Right renal pelvis (tissue), 4 donors: Measurements from ENCODE around the gene CADM1. TPM values are rescaled to one million over a fixed set of nuclear protein-coding genes. Genes with fewer than 3 reads are reported as not detected.

Experiments
- DNase-seq, 4 donors: peaks; one replicate each; pipeline ENCODE4 v3.0.0-alpha.2; 2013; ENCODE audit warnings: low read depth in 4 of 4, low spot score in 3 of 4, missing footprints in 1 of 4
- polyA plus RNA-seq, 4 donors: library from polyadenylated mRNA; unstranded; fragments of 120-200 nt; gene quantifications; one replicate each; pipeline ENCODE4 v1.2.1, GENCODE V29; 2013; ENCODE audit not compliant: insufficient read length in 4 of 4

The CADM1 gene
- polyA plus RNA-seq, 4 donors, result 126 to 146 (median 136) TPM

- no peak for DNase-seq
Measured at GRCh38 chr11:115221461-115222069, 282.6 kb downstream of the CADM1 start.

- DNase-seq, result no peak
Measured at GRCh38 chr11:115220911-115221310, 283.3 kb downstream of the CADM1 start.

DNA sequence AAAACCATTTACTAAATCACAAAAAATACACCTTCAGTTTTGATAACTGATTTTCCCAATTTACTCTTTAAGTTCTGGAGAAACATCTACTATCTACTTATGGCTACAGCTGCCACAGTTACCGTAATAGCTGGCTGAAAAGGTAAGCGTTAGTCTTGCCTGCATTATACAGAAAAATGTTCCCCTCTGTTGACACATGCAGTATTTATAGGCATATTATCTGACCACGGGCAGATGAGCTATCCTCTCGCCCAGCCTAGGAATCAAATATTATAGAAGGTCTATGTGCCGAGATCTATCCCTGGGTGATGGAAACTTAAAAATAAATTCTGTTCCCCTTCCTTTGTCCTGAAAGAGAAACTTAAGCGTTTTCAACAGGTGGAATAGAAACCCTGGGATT, 283.8 kb downstream of the CADM1 start:
- DNase-seq, result no peak

- DNase-seq, result no peak
Measured at GRCh38 chr11:115219376-115219775, 284.8 kb downstream of the CADM1 start.

DNA sequence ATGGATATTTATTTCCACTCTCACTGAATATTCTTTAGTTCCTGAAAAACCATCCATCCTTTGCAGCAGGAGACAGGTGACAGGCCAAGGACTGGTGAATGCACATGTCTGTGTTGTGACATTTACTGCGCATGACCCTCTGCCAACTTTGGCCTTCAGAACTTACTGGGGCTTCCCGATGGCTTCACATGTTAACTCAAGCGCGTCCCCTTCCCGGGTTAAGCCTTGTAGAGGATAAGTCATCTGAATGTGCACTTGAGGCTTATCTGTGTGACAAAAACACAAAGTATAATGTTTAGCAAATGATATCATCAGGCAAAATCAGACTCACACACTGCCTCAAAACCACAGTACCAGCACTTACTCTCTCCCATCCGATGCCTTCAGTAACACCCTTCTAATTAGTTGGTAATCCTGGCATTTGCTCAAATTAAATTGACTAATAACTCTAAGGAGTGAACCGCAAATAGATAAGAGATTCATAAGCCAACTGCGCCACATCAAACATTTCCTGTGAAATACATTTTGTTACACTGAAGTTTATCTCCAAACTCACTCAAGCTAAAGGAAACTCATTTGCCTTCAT, 286.4 kb downstream of the CADM1 start:
- DNase-seq, result no peak

DNA sequence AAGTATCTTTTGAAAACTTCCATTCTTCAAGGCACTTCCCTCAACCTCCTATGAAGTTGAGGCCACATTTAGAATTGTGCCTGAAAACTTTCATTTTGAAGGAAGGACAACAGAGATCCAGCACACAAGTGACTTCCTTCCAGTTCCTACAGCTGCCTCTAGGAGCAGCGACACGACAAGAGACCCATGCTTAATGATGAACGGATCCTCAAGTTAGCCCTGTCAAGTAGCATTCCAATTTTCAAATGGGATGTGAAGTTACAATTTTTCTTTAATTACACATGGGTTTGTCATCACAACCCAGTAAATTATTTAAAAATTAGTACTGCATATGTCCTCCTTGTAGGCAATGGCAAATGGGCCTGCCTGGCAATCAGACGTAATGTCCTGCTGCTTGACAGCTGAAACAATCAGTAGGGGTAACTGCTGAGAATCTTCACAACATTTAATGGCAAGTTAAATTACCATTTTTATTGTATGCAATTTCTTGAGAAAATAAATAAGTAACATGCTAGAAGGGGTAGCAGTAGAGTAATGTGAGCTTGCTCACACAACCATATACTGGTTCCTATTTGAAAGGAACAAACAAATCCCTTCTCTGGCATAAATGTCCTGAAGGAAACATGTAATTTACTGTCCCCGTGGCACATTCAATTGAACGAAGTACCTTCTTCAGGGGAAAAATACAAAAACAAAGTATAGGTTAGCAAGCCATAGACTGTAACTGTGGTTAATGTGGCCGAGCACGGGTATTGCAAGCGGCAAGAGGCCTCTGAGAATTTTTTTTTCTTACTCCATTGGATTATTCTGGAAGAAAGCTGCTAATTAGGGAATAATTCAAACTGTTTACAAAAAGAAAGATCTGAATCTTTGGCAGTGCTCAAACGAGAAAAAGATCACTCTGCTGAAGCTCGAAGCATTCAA, 288.3 kb downstream of the CADM1 start:
- no peak for DNase-seq

- no peak for DNase-seq
Measured at GRCh38 chr11:115214644-115215234, 289.5 kb downstream of the CADM1 start.

DNA sequence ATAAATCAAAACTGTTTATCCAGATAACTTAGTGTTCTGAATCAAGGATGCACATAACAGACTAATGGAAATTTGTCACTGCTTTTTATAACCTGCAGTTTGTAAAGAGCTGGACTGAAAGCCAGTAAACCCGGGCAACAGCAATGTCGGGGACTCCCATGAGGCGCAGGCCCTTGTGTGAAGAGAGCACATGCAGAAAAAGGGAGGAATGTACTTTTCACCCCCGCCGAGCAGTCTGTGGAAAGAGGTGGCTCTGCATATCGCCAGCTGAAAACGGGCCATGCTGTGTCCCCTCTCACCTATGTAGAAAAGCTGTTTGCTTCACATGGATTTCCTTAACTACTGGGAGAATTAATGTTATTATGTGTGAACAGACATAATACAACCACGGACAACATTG, 291.2 kb downstream of the CADM1 start:
- DNase-seq, result no peak

GRCh38 chr11:115208808-115209259, 295.4 kb downstream of the CADM1 start:
- DNase-seq, result no peak

DNA sequence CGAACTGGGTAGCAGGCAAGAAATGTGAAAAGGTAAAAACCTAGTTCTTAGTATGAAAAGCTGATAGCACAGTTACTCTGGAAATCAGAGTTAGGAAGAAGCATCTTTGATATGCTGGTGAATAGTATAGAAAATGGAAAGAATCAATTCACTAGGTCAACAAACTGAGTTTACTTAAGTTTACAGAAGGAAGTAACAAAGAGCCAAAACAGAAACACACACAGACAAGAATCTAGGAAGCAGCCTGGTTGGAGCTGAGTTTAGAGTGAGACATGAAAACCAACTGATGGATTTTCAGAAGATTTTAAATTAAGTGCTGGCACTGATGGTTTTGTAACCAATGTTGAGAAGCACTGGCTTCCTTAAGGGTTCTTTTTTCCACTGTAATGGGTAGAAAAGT, 296.3 kb downstream of the CADM1 start:
- no peak for DNase-seq

- DNase-seq, result peak in 2 of 4 donors; percentile 23 to 54
Measured at GRCh38 chr11:115207166-115207591, 297.0 kb downstream of the CADM1 start.

DNA sequence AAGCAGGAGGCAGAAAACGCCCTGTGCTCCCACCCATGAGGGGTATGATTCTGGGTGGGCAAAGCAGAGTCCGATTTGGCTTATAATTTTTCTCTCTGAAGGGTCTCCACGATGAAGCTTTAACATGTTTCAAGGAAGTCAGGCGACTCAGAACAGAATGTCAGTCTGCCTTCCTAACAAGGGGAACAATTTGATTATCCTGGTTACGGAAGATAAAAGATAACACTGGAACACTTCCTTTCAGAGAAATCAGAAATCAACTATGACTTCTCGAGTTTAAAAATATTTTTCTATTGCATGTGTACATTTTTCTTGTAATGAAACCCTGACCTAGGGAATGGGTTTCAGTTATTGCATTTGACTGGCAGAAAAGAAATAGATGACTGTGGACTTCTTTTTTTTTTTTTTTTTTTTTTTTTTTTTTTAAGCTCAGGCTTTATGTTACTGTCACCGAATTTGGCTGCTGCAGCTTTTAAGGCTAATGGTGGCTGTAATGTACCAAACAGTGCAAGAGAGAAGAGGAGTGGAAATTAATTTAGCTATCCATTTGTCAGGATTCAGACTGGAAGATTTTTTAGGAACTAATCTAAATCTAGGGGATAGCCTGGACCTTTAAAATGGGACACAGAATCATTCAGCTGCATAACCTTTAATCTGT, 297.7 kb downstream of the CADM1 start:
- no peak for DNase-seq

GRCh38 chr11:115202900-115203552, 301.2 kb downstream of the CADM1 start:
- DNase-seq, result no peak

DNA sequence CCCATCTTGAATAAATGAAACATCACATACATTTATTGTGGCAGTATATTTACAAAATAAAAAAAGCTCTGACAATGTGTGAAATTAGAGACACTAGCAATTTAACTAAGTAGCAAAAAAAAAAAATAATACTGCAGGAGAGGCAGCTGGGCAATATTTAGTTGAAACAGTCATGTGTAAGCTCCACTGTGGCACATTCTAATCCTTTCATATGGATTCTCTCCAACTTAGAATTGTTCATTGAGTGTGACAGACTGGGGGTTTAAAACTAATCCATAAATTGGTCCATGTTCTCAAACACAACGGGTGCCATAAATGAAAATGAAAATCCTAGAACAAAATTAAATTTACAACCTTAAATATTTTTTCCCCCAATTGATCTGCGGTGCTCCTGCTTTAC, 302.1 kb downstream of the CADM1 start:
- DNase-seq, result no peak

- no peak for DNase-seq
Measured at GRCh38 chr11:115201111-115201792, 303.0 kb downstream of the CADM1 start.

DNA sequence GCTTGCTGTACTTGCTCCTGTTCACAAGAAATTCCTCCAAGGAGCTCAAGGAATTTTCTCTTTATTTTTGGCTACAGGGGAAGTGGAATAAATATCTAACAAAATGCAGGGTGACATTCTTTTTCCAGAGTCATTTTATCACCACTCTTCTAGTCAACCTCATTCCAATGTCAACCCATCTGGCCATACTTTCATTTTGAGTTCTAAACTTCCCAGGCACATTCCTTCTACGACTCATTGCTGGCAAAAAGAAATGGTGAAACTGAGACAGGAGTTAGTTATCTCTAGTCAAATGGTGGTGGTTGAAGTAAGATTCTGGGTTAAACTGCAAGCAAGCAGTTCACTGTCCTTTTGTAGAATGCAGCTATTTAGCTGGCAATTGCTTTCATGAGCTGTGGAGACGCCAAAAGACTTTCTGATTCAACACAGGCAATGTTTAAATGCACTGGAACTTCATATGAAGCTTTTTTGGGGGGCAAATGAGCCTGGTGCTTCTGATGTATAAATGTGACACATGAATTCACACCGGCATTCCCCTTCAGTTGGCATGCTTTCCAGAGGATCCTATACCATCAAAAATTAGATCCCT, 304.6 kb downstream of the CADM1 start:
- DNase-seq, result no peak

DNA sequence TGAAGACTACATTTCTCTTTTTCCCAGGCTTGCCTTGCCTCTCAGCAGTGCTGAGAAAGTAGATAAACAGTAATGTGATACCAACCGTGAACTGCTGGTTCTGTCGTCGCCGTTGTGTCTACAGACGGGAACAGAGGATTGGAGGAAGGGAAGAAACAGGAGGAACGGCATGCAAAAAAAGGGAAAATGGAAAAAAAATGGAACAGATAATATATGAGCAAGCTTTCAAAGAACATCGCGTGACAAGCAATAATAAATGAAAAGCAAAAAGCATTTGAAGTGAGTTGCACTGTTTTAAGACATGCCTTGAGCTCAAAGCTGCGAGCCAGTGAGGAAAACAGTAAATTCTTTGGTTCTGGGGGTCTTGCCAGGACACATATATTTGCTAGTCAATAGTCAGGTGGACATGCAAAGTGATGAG, 305.9 kb downstream of the CADM1 start:
- DNase-seq, result no peak

DNA sequence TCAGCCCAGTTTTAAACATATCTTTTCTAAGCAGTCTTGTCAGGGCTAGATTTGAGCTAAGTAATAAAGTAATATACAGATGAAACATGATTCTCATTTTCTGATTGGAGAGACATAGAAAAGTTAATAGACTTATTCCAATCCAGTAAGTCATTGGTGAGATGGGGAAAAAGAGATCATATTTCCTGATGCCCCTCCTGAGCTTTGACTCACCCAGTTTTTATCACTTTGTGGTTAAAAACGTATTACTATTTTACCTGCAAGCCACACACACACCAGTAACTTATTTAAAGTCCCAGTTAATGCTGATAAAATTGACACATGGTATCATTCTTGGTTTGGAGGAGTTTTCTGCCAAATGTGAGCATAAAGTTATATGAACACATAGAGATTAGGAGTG, 306.8 kb downstream of the CADM1 start:
- DNase-seq, result no peak

DNA sequence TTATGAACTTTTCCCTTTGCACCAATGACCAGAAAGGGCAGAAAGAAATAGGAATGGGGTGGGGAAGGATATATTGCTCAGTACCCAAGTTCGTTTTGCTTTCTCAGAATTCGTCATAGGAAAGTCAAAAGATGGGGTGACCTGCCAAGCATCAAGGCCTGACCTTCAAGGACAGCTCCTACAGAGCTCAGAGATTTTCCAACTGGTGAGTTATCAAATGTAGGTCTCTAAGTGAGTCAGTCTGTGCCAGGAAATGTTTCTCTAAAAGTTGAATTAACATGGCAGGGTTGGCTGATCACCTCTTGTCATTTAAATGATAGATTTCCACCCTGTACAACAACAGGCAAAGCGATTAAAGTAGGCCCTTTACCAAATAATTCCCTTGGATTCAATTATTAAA, 307.2 kb downstream of the CADM1 start:
- no peak for DNase-seq
